Suprapubic skin (tissue), 4 donors: ENCODE measurements around the gene TIPARP.

Experiments
- CTCF ChIP-seq, 2 donors: fragments of 200-600 bp in 1 of 2; fragments of 450-650 bp in 1 of 2; sonication (generic) in 1 of 2; IDR thresholded peaks; one replicate each; pipeline ENCODE4 v1.5.1; 2016 to 2019; ENCODE audit warnings: antibody characterized with exemption in 2 of 2, mild to moderate bottlenecking in 1 of 2, moderate library complexity in 1 of 2
- EP300 ChIP-seq: sonication (generic); formaldehyde crosslinking; IDR thresholded peaks from one replicate; pipeline ENCODE4 v1.6.1; 2017; ENCODE audit warnings: antibody characterized with exemption
- POLR2A ChIP-seq, 2 donors: fragments of 450-650 bp; IDR thresholded peaks; one replicate each; pipeline ENCODE4 v1.6.1; 2017; ENCODE audit warnings: antibody characterized with exemption in 2 of 2, mild to moderate bottlenecking in 2 of 2, moderate library complexity in 2 of 2
- POLR2AphosphoS5 ChIP-seq, 3 donors: sonication (generic); formaldehyde crosslinking; IDR thresholded peaks; one replicate each; pipeline ENCODE4 v1.6.1; 2017; ENCODE audit warnings: antibody characterized with exemption in 3 of 3

- TF ChIP-seq CTCF (IDR thresholded peaks at IDR 0.05), result no peak
- no peak for TF ChIP-seq POLR2A (IDR thresholded peaks at IDR 0.05)
- TF ChIP-seq POLR2AphosphoS5 (IDR thresholded peaks at IDR 0.05), result no peak
- no peak for TF ChIP-seq EP300
Observed at GRCh38 chr3:156735471-156735870, 61.1 kb downstream of the TIPARP start.
